Activated CD8-positive, alpha-beta memory T cell treated with anti-CD3 and anti-CD28 coated beads for 48 hours (primary cell): Measurements from ENCODE around the gene GSG1L.

Experiments used
- DNase-seq, 3 experiments: peaks; one replicate each; pipeline ENCODE4 v3.0.0-alpha.2; 2020; ENCODE audit warnings: low read depth in 2 of 3, low spot score in 2 of 3

GSG1L gene

DNA sequence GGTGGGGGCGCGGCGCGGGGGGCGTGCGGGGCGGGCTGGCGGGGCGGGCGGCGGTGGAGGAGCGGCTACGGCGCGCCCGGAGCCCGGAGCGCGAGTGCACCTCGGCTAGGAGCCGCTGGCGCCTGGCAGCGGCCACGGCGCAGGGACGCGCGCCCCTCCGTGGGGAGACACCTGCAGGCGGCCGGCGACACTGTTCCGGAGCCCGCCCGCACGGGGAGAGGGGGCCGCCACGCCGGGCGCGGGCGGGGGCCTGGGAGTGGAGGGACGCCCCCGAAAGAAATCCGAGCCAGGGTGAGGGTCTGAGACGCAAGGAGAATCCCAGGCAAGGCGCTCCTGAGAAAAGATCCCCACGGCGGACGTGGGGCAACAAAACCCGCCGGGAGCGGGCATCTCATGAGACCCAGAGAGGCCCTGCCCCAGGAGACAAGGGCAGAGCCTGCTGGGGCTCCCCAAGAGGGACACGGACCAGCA is at the start of gene GSG1L:
GSG1L (minus strand) TSS at position 124 of the 471 bp plus-strand sequence. CDS start 290 bp downstream, outside the sequence.
- DNase-seq: no peak

DNA sequence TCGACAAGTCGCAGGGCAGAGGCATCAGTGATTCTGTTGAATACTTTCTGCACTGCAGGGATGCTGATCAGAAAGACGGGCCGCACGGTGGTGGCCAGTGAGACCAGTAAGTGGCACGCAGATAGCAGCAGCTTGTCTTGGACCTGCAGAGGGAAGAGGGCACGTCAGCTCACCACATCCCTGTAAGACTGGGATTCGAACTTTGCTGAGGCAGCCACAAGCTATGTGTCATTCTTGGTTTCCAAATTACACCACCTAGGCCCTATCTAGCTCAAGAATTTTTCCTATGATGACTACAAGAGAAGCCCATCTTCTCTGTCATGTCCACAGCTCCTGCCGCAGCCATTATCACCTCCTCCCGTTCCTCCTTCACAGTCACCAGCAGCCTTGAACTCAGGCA is 49.4 kb upstream of the GSG1L start:
- DNase-seq: peak in 1 of 3 experiments; percentile 18

DNA sequence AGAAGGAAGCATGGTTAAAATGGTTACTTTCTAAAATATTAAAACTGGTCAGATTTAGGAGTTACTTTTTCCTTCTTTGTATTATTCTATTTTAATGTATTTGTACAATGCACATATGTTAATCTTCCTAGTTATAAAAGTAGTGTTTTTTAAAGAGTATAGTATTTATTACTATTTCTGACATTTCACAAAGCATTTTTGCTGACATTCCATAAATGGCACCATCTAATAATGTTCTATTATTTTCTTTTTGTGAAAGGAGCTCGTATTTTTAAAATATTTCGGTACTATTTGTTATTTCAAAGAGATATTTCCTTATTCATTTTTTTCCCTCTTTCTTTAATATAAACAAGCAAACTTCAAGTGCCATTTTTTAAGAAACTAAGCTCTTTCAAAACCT is 47.5 kb upstream of the GSG1L start:
- DNase-seq: no peak

DNA sequence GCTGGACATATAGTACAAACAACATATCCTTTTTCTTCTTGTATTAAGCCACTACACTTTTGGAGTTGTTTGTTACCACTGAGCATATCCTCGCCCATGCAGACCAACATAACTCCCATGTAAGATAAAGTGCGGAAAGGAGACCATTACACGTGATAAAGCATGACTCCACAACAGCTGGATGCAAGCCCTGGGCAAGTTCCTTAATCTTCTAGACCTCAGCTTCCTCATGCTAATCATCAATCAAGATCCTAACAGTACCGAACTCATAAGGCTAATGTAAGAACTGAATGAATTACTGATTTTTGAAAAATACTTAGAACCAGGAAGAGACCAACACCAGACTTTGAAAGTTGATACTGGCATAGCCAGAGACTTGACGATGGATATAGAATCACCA is 47.0 kb upstream of the GSG1L start:
- DNase-seq: no peak

DNA sequence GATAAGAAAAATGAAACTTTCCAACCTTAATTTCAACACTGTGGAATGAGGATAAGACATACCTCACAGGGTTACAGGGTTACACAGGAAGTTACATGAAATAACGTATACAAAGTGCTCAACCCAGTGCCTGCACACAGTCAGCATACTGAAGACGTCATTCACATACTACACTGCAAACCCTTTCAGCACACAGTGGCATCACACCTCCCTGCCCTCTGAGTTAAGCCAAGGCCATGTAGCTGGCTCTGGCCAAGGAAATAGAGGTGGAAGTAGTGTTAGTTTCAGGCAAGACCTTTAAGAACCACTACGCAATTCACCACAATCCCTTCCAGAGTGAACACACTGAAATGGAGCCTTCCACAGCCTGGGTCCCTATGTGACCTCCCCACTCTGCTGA is 46.6 kb upstream of the GSG1L start:
- DNase-seq: no peak

DNA sequence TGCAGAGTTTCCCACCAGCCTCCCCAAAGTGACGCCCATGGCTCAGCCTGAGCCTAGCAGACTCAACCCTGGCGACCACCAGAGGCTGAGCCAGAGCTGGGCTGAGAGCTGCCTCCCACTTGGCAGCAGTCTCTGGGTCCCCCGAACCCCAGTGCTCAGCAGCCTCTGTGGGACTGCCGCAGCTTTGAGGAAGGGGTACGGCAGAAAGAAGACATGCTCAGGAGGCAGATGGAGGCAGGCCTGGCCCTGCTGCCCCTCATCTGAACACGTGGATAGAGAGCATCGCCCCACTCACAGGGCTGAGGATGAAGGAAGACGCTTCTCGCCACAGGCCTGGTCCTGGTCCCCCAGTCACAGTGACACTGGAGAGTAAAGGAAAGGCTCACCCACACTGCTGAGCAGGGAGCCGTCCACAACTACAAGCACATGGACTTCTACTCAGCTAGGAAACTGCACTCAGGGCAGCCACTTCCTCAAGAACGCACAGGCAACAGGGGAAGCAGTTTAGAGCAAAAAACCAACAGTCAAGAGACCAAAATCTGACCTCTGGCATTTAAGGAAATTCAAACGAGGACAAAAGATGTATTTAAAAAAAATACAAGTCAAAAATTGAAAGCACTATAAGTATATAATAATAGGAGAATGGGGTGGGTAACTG is 45.2 kb upstream of the GSG1L start:
- DNase-seq: no peak

DNA sequence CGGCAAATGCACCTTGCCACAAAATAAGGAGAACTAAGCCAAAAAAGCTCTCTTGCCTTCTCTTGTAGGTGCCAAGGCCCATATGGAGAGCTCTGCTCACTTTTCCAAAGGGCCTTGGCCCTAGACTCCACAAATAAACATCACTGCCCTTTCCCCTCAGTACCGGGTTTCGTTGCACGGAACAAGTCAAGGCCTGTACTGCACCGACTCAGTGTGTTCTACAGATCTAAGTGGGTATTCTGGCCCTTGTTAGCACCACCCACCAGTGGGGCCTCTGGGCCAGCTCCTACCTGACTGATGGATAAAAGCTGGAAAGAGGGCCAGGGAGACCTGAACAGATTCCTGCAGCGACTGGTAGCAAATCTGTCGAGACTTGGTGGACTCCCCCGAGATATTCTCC is 43.7 kb upstream of the GSG1L start:
- DNase-seq: no peak

DNA sequence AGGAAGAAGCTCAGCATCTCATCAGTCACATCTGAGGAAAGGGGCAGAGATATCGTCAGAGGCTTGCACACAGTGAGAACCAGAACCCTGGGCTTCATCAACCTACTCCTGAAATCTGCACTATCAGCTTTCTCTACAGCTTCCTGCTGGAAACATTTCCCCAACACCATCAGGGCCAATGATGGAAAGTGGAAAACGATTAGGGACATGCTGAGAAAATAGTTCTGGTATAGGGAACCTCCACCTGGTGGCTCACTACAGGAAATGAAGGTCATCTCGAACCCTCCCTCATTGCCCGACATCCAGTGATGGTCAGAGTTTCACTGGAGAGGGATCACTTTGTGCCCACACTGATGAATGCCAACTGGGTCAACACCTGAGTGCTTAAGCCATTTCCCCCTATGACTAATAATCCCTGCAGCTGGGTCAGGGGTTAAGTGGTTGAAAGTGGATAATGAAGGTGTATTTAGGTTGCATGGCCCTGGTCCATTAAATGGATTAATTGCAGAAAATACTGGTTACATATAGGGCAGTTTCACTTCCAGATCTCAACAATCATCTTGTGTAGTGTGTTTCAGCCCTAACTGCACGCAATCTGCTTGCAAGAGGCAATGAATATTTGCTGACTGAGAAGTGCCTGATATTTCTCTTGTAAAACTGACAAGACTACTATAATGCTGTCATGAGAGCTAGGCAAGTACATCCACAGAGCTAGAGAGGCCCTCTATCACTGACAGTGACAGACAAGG is 43.1 kb upstream of the GSG1L start:
- DNase-seq: no peak

DNA sequence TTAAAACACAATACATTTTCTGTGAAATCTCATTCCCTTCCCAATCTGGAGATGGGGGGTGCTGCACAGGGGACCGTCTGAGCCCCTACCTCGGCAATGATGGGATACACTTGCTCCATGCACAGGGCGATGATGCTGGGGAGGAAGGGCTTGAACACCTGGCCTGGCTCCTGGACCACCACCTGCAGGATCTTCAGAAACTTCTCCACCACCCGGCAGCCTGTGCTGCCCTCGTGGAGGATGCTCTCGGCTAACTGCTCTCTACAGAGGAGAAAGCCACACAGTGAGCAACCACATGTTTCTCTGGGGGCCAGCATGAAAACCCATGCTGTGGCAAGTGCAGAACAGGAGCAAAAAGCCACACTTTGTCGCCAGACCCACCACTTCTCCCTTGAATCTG is 42.4 kb upstream of the GSG1L start:
- DNase-seq: no peak

DNA sequence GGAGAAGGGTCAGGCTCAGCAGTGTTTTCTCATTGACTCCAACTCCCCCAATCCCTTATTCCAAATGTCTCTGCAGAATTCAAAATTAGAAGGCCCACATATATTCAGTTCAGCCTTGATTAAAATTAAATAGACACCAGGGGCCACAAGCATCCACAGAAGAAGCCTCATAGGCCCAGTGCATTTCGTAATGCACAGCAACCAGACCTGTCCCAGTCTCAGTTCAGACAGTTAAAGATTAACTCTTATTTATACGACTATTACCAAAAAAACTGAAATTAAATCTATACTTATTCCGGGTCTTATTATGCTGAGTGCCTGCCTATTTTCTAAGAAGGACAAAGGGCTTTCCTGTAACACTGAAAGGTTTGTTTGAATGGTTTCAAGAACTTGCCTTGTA is 41.8 kb upstream of the GSG1L start:
- DNase-seq: no peak

DNA sequence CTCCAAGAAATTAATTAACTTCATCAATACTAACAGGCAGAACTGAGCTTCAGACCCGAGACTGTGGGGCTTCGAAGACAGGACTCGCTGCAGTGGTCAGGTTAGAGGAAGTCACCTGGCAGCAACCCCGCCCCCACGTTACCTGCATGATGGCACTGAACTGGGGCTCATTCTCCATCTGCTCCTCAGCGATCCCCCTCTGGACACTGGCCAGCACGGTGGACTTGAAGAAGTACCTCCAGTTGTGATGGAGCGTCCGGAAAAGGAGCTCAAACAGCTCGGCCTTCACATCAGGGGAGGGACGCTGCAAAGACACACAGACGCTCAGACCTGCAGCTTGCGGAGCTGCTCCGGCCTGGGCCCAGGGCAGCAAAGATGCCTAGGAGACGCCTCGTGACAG is 40.9 kb upstream of the GSG1L start:
- no peak for DNase-seq

DNA sequence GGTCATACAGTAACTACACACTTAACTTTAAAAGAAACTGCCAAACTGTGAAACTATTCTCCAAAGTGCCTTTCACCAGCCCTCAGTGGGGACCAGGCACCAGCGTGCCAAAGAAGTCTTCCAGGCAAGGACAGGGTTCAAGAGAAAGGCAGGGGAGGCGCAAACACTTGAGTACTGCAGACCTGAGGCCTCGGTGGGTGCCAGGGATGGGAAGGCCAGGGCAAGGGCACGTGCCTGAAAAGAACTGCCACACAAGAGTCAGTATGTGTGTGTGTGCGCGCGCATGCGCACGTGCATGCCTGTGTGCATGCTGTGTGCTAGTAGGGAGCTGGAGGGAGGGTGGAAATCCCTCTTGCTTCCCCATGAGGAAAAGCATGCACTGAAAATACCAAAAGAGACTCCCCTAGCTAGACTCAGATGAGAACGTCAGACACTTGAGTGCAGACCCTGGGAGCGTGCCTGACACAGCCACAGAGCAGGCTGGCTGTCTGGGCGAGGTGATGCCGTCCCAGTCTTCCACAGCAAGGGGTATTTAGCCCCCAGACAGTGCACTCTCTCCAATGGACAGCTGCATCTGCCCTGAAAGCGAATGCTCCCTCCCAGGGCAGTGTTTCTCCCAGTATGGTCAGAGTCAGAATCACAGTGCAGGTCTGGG is 40.1 kb upstream of the GSG1L start:
- no peak for DNase-seq

DNA sequence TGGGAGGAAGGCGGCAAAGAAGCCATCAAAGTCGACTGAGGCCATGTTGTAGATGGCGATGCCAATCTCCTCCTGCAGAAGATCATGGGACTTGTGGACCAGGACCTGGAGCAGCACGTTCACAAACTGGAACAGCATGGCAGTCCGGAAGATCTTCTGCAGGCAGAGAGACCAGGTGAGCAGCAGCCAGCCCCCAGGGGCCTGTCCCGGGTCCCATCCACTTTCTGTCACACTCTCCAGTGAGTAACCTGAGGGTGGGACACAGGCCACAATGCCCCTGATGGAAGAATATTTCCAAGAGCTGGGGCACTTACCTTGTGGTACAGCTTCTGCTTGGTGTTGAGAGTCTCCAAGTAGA is 38.0 kb upstream of the GSG1L start:
- no peak for DNase-seq

DNA sequence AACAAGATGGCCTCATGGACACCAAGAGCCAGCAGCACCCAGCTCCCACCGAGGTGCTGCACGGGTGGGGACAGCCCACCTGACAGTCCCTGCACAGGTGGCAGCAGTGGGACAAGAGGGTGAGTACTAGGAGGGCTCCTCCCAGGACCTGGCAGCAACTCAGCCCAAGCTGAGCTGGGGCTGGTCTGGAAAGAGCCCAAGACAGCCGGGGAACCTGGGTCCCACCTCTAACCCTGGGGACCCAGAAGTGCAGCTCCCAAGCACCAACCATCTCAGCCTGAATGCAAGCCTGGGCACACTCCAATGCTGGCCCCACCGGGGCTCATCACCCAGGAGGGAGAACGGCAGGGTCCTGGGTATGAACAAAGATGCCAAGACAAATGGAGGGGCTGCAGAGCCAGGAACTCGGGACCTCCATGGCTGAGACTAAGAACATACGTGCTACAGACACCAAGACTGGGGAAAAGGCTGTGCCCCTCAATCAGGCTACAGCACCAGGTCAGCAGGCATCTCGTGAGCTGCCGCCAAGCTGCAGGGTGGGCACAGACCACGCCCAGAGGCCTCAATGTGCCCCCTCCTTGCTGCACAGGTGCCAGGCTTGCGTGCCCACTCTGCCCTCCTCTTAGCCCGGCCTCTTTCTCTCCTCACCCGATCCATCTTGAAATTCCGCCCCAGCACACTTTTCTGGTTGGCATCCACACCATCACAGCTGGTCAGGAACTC is 37.5 kb upstream of the GSG1L start:
- no peak for DNase-seq

DNA sequence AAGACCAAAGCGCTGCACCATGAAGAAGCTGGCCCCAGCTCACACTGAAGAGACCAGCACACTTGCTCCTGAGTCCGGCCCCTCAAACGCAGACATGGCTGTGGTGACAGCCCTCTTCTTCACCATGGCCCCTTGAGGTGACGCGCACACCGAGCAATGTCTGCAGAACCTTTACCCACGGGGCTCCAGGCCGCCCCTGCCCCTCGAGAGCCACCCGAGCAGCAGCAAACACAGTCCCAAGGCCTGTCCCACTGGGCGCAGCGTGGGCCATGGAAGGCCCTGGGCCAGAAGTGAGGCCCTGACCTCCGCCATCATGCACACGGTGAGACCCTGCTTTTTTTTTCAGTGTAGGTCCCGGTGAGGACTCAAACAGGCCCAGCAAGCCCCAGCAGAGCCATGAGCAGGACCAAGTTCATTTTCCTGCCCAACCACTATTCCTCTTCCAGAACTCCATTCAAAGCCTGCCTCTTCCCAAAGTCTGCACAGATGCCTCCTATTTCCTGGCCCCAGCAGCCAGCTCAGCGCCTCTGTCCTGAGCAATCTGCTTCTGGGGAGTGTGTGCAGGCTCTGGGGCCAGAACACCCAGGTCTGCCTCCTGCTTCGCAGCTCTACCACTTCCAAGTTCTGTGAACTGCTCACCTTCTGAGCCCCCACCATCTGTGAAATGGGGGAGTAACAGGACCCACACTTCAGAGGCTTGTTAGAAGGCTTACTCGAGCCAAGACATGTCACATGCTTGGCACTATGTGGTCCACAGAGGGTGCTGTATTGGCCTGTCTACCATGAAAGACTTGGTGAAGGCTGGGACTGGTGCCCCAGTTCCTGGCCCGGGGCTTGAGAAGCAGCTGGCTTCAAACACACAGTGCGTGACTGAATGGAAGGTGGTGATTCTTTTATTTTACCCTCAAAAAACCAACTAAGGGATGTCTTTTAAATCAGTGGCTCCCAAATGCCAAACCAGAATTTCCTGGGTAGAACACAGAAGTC is 35.7 kb upstream of the GSG1L start:
- no peak for DNase-seq

DNA sequence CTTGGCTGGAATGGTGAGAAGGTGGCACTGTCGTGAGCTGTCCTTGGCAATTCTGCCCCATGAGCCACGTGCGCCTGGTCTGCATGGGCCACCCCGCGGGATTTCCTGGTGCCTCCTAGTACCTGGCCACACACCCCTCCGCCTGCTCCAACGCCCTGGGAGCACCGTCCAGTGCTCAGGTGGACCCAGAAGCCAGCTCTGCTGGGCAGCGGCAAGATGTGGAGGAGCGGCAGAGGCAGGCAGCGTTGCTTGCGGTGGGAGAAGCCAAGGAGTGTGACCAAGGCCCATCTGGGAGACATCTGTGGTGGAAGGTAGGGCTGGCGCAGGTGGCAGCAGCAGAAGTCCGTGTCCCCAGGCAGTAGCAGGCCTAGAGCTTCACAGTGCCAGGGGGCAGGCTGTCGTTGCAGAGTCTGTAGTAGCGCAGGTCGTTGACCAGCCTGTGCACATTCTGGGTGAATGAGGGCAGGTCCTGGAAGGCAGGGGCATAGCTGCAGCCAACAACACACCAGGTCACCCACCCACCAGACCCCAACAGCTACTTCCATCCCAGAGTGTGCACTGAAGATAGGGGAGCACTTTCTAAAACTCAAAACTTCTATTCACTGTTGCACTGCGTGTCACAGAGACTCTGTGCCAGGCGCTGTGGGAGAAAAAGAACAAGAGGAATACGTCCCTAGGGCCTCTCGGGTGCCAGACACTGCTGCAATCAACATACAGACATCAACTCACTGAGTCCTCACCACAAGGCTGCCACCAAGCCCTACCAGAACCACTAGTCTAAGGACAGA is 34.9 kb upstream of the GSG1L start:
- DNase-seq: no peak

DNA sequence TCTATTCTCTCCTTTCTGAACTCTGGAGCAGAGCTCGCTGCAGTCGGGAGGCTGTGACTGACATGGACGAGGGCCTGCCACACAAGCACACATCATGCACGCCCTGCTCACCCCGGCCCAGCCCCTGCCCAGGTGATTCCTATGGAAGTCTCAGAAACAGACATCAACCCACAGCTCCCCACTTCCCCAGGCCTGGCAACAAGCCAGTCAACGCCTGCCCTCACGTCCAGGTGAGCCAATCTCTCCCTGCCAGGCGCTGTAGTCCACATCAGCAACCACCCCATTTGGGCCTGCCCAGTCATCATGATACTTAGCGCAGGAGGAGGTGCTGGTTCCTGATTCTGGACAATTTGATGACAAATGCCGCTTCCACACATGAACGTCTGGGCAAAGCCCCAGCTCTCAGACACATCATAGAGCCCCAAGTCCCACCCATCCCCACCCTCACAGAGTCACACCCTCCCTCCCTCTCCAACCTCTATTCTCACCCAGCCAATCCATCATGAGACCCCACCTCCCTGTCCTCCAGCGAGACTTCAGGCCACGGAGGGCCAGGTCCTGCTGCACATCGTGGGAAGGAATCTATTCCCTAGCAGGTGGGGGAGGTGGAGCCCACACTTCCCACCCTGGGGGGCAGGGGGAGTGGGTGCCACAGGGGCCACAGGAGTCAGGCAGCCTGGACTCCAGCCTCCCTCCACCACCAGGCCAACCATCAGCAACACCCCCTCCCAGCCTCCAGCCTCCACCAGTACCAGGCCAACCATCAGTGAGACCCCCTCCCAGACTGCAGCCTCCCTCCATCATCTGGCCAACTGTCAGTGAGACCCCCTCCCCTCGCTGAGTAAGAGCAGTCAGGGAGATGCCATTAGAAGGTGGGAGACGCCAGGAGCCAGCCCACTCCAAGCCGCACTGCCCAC is 33.7 kb upstream of the GSG1L start:
- DNase-seq: no peak

DNA sequence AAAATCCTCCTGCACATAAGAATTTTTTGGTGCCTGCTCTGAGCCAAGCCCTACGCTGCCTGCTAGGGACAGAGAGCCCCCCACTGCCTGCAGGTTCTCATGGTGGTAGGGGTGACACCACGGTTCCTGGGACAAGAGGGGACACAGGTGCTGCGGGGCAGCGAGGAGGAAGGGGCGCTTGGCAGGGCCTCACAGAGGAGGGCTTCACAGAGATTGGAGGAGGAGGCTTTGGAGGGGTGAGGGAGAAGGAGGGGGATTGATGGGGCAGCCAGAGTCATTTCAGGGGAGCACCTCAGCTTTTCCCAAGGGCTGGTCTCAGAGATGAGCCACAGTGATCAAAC is 29.8 kb upstream of the GSG1L start:
- DNase-seq: no peak
